AG10803 (cell line): ENCODE measurements around the gene NCS1.

Experiments used
- DNase-seq: peaks from one replicate; pipeline ENCODE4 v3.0.0; 2010; ENCODE audit warnings: low read depth
- H3K4me3 ChIP-seq: 2 replicates; pipeline ENCODE4 v1.5.1; 2011; ENCODE audit warnings: mild to moderate bottlenecking, low read length, control low read depth
- TF ChIP-seq, protein P1 (sequence below): conservative IDR thresholded peaks from 2 replicates; pipeline ENCODE4 v1.5.1; 2011; ENCODE audit warnings: mild to moderate bottlenecking, low read length, control low read depth, inconsistent platforms

NCS1 gene

DNA sequence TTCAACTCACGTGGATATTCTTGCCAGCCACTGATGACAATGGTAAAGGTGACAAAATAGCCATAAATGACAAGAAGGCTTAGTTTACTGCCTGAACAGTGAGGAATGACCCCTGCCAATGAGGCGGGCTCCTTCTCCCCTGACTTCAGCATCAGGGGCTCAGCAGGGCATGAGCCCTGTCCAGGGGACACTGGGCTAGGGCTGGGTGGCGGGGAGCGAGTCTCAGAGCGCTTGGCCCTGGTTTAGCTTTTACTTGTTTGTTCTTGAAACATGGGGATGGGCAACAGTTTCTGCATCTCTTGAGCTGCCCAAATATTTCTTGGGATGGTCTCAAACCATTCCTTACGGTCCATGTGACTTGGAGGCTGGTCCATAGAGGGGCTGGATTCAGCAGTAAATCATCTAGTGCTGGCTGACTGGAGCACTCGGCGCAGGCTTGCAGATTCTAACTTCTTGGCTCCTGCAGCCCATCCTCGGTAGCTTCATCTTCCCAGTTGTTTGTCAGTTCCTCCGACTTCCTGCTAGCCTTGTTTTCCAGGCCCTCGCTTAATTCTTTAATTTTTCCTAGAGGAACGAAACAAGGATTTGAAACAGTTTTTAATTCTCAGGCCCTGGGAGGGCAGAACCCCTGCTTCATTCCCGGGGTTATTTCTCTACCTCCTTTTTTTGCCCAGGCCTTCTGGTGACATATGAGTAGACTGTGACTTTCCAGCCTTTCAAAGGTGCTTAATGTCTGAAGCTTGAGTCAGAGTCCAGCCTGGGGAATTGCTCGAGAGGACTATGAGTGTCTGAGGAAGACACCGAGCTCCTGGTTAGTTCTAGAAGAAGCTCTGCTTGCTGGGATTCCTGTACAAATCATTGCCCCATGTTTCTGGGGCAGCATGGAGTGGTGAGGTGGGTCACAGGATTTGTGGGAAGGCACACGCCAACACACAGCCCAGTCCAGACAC, 88.9 kb downstream of the NCS1 start:
- no peak for DNase-seq
- TF ChIP-seq, protein P1, sequence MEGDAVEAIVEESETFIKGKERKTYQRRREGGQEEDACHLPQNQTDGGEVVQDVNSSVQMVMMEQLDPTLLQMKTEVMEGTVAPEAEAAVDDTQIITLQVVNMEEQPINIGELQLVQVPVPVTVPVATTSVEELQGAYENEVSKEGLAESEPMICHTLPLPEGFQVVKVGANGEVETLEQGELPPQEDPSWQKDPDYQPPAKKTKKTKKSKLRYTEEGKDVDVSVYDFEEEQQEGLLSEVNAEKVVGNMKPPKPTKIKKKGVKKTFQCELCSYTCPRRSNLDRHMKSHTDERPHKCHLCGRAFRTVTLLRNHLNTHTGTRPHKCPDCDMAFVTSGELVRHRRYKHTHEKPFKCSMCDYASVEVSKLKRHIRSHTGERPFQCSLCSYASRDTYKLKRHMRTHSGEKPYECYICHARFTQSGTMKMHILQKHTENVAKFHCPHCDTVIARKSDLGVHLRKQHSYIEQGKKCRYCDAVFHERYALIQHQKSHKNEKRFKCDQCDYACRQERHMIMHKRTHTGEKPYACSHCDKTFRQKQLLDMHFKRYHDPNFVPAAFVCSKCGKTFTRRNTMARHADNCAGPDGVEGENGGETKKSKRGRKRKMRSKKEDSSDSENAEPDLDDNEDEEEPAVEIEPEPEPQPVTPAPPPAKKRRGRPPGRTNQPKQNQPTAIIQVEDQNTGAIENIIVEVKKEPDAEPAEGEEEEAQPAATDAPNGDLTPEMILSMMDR, result no peak
- H3K4me3 ChIP-seq, result no peak overlapping the region

- TF ChIP-seq, protein P1, result no peak
- H3K4me3 ChIP-seq, result no peak overlapping the region
- no peak for DNase-seq
These were observed 90.0 kb downstream of the NCS1 start for GRCh38 chr9:130262061-130262745.

GRCh38 chr9:130262771-130263170, 90.6 kb downstream of the NCS1 start:
- TF ChIP-seq, protein P1, result no peak
- H3K4me3 ChIP-seq, result no peak overlapping the region
- DNase-seq, result no peak

GRCh38 chr9:130263601-130264413, 91.6 kb downstream of the NCS1 start:
- no peak overlapping the region for H3K4me3 ChIP-seq
- no peak for DNase-seq
- TF ChIP-seq, protein P1, result no peak

- TF ChIP-seq, protein P1, result no peak
- no peak for DNase-seq
- no peak overlapping the region for H3K4me3 ChIP-seq
These were observed 92.5 kb downstream of the NCS1 start for GRCh38 chr9:130264414-130265350.

- TF ChIP-seq, protein P1, result no peak
- DNase-seq, result no peak
- no peak within 1 kb of the TSS for H3K4me3 ChIP-seq
These were observed 93.4 kb downstream of the NCS1 start, which contains the start of gene HMCN2 for GRCh38 chr9:130265431-130266235. HMCN2 (plus strand) TSS chr9:130265760; CDS start chr9:130265879, 119 bp downstream.
